LNCAP (cell line): Measurements from ENCODE around the gene NTM.

ENCODE experiments used
- CTCF ChIP-seq: fragments of 450-650 bp; IDR thresholded peaks from 2 replicates; pipeline ENCODE4 v1.5.1; 2017; ENCODE audit warnings: mild to moderate bottlenecking

Gene NTM

GRCh38 chr11:132095230-132096131 is 725.1 kb downstream of the NTM start:
- no peak for TF ChIP-seq CTCF

- no peak for TF ChIP-seq CTCF
These were observed 725.9 kb downstream of the NTM start for GRCh38 chr11:132096132-132096825.

- peak; percentile 35; the same call in 1 of the 2 replicates for TF ChIP-seq CTCF
These were observed 729.3 kb downstream of the NTM start for GRCh38 chr11:132099692-132100091.

- TF ChIP-seq CTCF, result no peak
These were observed 730.2 kb downstream of the NTM start for GRCh38 chr11:132100583-132100982.

GRCh38 chr11:132101881-132102280 is 731.5 kb downstream of the NTM start:
- TF ChIP-seq CTCF, result no peak

- no peak for TF ChIP-seq CTCF
These were observed 732.6 kb downstream of the NTM start for GRCh38 chr11:132103021-132103420.

- TF ChIP-seq CTCF, result no peak
These were observed 735.9 kb downstream of the NTM start for GRCh38 chr11:132106096-132106982.
